Pancreas (tissue), 10 donors: Measurements from ENCODE around the gene NAIF1. TPM values are rescaled to one million over a fixed set of nuclear protein-coding genes. Genes with fewer than 3 reads are reported as not detected.

Experiments
- ATAC-seq, 4 donors: fragments of 200-7000 bp; cut with Tn5 transposase; one replicate each; pipeline versions ENCODE4 v1.8.0 to v1.9.1; 2020; ENCODE audit warnings: mild to moderate bottlenecking in 4 of 4, moderate library complexity in 4 of 4
- DNase-seq, 6 donors: peaks; one replicate each; pipeline ENCODE4 v3.0.0-alpha.2; 2020
- FAIRE-seq: peaks from 2 replicates; lab custom pipeline; 2012; peaks lifted over from hg19 to GRCh38; lab: Jason Lieb, UNC
- H3K27ac ChIP-seq, 4 donors: fragments of 200-600 bp; sonication (generic); 1 replicate in 3 of 4; 2 replicates in 1 of 4; pipeline versions ENCODE4 v1.5.0 to v1.8.0; 2020
- H3K27me3 ChIP-seq, 4 donors: fragments of 200-600 bp; one replicate each; pipeline ENCODE4 v1.8.0; 2021
- H3K36me3 ChIP-seq, 3 donors: fragments of 200-600 bp; sonication (generic) in 1 of 3; one replicate each; pipeline versions ENCODE4 v1.5.0 to v1.8.0; 2020 to 2021
- H3K4me1 ChIP-seq, 3 donors: fragments of 200-600 bp; one replicate each; pipeline ENCODE4 v1.8.0; 2021
- H3K4me3 ChIP-seq, 4 donors: fragments of 200-600 bp; sonication (generic) in 2 of 4; one replicate each; pipeline versions ENCODE4 v1.5.0 to v1.8.0; 2020 to 2021
- H3K9me3 ChIP-seq, 4 donors: fragments of 200-600 bp; one replicate each; pipeline ENCODE4 v1.8.0; 2021
- CTCF ChIP-seq, 4 donors: fragments of 200-600 bp; sonication (generic) in 3 of 4; IDR thresholded peaks; one replicate each; pipeline versions ENCODE4 v1.5.0 to v1.8.0; 2021; ENCODE audit warnings: antibody characterized with exemption in 4 of 4
- WGBS, 2 donors: extraction: QIAGEN DNeasy Blood & Tissue Kit; methylation state at CpG; one replicate each; pipeline ENCODE4 v1.1.7; 2013; 5-methylcytosine and 5-hydroxymethylcytosine counted together
- intact Hi-C, 3 donors: fragments of 100-400 bp; cut with DNase I; formaldehyde crosslinking; loops; one replicate each; pipeline versions ENCODE4 v1.11.1 to v1.14.2; 2022
- polyA plus RNA-seq, 2 donors: library from polyadenylated mRNA; stranded (reverse); fragments of 200-250 nt; gene quantifications; one replicate each; pipeline ENCODE4 v1.2.3, GENCODE V29; 2013
- total RNA-seq, 6 donors: library from RNA; stranded (reverse); fragmentation: NEBNext Ultra II Directional in 4 of 6; extraction: Animal tissue kit (Norgen Biotek cat#: 25700) in 4 of 6; gene quantifications; one replicate each; pipeline versions ENCODE4 v1.2.1 to v1.2.4, GENCODE V29; 2021 to 2023
- donor health status: healthy with polysubstance abuse.
- donor health status: DM: no; HTN: no; CAD: no; lungs with moderate emphysema.
- donor health status: DM: no; HTN: no; CAD: no.
- donor health status: control.
- donor health status: control.
- donor health status: Bipolar disorder and iron deficiency.
- donor health status: DM: yes; HTN: yes; CAD: no.
- donor health status: DM: no; HTN: no; CAD: no.
- donor health status: DM: no; HTN: no; CAD: no.
- donor health status: DM: yes; HTN: yes; CAD: no.

Gene NAIF1
- total and polyA plus RNA-seq, 8 donors, result 3.0 to 6.8 (median 4.2) TPM

- H3K4me3 ChIP-seq, result no peak overlapping the region
- peaks cover 3 to 18% (median 12%) of the 10 kb centered on the region in 3 donors for H3K4me1 ChIP-seq
- peaks cover 13 to 30% (median 29%) of the 10 kb centered on the region in 3 donors for H3K36me3 ChIP-seq
- no peak overlapping the region for H3K27ac ChIP-seq
- no peak for ATAC-seq
- no peak for FAIRE-seq
- intact Hi-C loops, result no loop called here
- H3K9me3 ChIP-seq, result no peaks in the 10 kb centered on the region
- 71 to 72% methylated on average over 15 of the region's 15 CpGs for WGBS, 2 donors
- peak in 4 of 6 donors; percentile 27 to 34 (median 32) for DNase-seq
- no peaks in the 10 kb centered on the region for H3K27me3 ChIP-seq
- TF ChIP-seq CTCF (IDR thresholded peaks at IDR 0.05), result no peak
Observed at GRCh38 chr9:128108269-128109049, 41.3 kb upstream of the NAIF1 start.

GRCh38 chr9:128107468-128108268 lies 40.5 kb upstream of the NAIF1 start:
- H3K27me3 ChIP-seq, result no peaks in the 10 kb centered on the region
- 83 to 87% methylated on average over 18 of the region's 18 CpGs for WGBS, 2 donors
- H3K4me1 ChIP-seq, result peaks cover 10 to 26% (median 20%) of the 10 kb centered on the region in 3 donors
- FAIRE-seq (no peak), DNase-seq (peak in 4 of 6 donors; percentile 38 to 70 (median 60)), ATAC-seq (no peak)
- peaks cover 13 to 32% (median 30%) of the 10 kb centered on the region in 3 donors for H3K36me3 ChIP-seq
- H3K9me3 ChIP-seq, result no peaks in the 10 kb centered on the region
- intact Hi-C loops, result no loop called here
- H3K4me3 ChIP-seq, result no peak overlapping the region
- H3K27ac ChIP-seq, result no peak overlapping the region
- no peak for TF ChIP-seq CTCF (IDR thresholded peaks at IDR 0.05)

GRCh38 chr9:128106940-128107467 lies 39.9 kb upstream of the NAIF1 start:
- no peaks in the 10 kb centered on the region for H3K27me3 ChIP-seq
- DNase-seq (peak in 2 of 6 donors; percentile 54 to 83), FAIRE-seq (no peak), ATAC-seq (no peak)
- TF ChIP-seq CTCF (IDR thresholded peaks at IDR 0.05), result no peak
- intact Hi-C loops, result no loop called here
- H3K36me3 ChIP-seq, result peaks cover 13 to 39% (median 35%) of the 10 kb centered on the region in 3 donors
- H3K9me3 ChIP-seq, result no peaks in the 10 kb centered on the region
- no peak overlapping the region for H3K27ac ChIP-seq
- H3K4me1 ChIP-seq, result peaks cover 17 to 30% (median 26%) of the 10 kb centered on the region in 3 donors
- H3K4me3 ChIP-seq, result no peak overlapping the region
- WGBS, 2 donors, result 92 to 95% methylated on average over 23 of the region's 23 CpGs

- DNase-seq (peak in 4 of 6 donors; percentile 39 to 78 (median 49)), ATAC-seq (no peak)
- no peak overlapping the region for H3K27ac ChIP-seq
Observed at GRCh38 chr9:128106181-128106939, 39.2 kb upstream of the NAIF1 start.

More at GRCh38 chr9:128106181-128106939, 39.2 kb upstream of the NAIF1 start:
- no peaks in the 10 kb centered on the region for H3K27me3 ChIP-seq
- peaks cover 23 to 37% (median 33%) of the 10 kb centered on the region in 3 donors for H3K4me1 ChIP-seq
- FAIRE-seq, result no peak
- intact Hi-C loops, result no loop called here
- H3K36me3 ChIP-seq, result peaks cover 13 to 45% (median 35%) of the 10 kb centered on the region in 3 donors
- no peaks in the 10 kb centered on the region for H3K9me3 ChIP-seq
- no peak overlapping the region for H3K4me3 ChIP-seq
- TF ChIP-seq CTCF (IDR thresholded peaks at IDR 0.05), result no peak
- WGBS, 2 donors, result 92 to 97% methylated on average over 23 of the region's 23 CpGs
